ENCODE data around the gene PODNL1.

DNA sequence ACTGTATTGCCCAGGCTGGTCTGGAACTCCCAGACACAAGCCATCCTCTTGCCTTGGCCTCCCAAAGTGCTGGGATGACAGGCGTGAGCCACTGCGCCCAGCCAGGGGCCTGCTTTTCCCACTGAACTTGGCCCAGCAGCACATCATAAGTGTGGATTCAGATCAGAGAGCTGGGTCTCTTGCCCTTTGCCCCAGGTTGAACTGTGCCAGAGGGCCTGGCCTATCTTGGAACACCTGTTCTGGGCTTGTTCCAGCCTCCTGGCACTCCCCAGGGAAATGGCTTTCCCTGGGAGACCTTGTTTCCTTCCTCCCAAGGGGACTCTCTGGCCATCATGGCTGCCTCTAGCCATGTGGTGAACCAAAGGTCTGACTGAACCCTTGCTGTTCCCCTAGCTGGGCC, 28.8 kb downstream of the PODNL1 start:
- TF ChIP-seq SRF (IDR thresholded peaks at IDR 0.05; ENCODE audit: low read depth, low read length) (no peak), EP300 (IDR thresholded peaks at IDR 0.05; ENCODE audit: borderline replicate concordance in 1 of 2, low read depth in 2 of 2, low read length in 2 of 2) (no peak), RXRA (IDR thresholded peaks at IDR 0.05; ENCODE audit: insufficient read depth, low read depth, low read length) (no peak), TCF12 (IDR thresholded peaks at IDR 0.05; ENCODE audit: low read depth, low read length) (no peak), CTBP2 (IDR thresholded peaks at IDR 0.05; ENCODE audit: borderline replicate concordance, insufficient read depth, insufficient read length, low read length) (no peak), POLR2A (IDR thresholded peaks at IDR 0.05; ENCODE audit: control extremely low read depth in 1 of 2, low read depth in 2 of 2, low read length in 2 of 2) (no peak), SP1 (IDR thresholded peaks at IDR 0.05; ENCODE audit: low read depth, low read length) (no peak), EZH2 (IDR thresholded peaks at IDR 0.05; ENCODE audit: low read depth, low read length, severe bottlenecking) (no peak)
- TF ChIP-seq, protein P1, sequence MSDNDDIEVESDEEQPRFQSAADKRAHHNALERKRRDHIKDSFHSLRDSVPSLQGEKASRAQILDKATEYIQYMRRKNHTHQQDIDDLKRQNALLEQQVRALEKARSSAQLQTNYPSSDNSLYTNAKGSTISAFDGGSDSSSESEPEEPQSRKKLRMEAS (IDR thresholded peaks at IDR 0.05), result no peak
- TF ChIP-seq, protein P2, sequence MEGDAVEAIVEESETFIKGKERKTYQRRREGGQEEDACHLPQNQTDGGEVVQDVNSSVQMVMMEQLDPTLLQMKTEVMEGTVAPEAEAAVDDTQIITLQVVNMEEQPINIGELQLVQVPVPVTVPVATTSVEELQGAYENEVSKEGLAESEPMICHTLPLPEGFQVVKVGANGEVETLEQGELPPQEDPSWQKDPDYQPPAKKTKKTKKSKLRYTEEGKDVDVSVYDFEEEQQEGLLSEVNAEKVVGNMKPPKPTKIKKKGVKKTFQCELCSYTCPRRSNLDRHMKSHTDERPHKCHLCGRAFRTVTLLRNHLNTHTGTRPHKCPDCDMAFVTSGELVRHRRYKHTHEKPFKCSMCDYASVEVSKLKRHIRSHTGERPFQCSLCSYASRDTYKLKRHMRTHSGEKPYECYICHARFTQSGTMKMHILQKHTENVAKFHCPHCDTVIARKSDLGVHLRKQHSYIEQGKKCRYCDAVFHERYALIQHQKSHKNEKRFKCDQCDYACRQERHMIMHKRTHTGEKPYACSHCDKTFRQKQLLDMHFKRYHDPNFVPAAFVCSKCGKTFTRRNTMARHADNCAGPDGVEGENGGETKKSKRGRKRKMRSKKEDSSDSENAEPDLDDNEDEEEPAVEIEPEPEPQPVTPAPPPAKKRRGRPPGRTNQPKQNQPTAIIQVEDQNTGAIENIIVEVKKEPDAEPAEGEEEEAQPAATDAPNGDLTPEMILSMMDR (IDR thresholded peaks at IDR 0.05; ENCODE audit: control extremely low read depth in 1 of 3, insufficient read depth in 1 of 3, low read depth in 1 of 3, low read length in 3 of 3), result no peak

Data from H1 (cell line).